GM10248 (cell line): ENCODE measurements around the gene NRIP2.

ENCODE experiments used
- CTCF ChIA-PET: fragments of 300-600 bp; sonication (Branson Sonifier 250); formaldehyde crosslinking; extraction: SDS; loops from one replicate; lab custom pipeline; 2021; ENCODE audit warnings: antibody characterized with exemption; lab: Yijun Ruan, JAX
- POLR2A ChIA-PET: fragments of 350-650 bp; sonication (Branson Sonifier 250); formaldehyde crosslinking; extraction: SDS; loops from one replicate; lab custom pipeline; 2020; ENCODE audit warnings: antibody characterized with exemption; lab: Yijun Ruan, JAX
- DNase-seq: peaks from one replicate; pipeline ENCODE4 v3.0.0; 2012; ENCODE audit errors: extremely low spot score
- CTCF ChIP-seq: IDR thresholded peaks from 2 replicates; pipeline ENCODE4 v1.5.1; 2012; ENCODE audit warnings: mild to moderate bottlenecking, low read depth; ENCODE audit errors: extremely low read depth, missing control alignments, control extremely low read depth

Gene NRIP2

GRCh38 chr12:2783936-2784600 is 50.8 kb downstream of the NRIP2 start:
- peak; percentile 85 for TF ChIP-seq CTCF
- ChIA-PET CTCF (interaction anchor here (0.6 to 4.4 kb wide), 11 partner anchors 9 to 105 kb away, joined by 3 to 19 read pairs (median 5); partner anchors contain the start of gene FKBP4), POLR2A (interaction anchor here (0.5 kb wide), 1 partner anchor 1089 kb away, joined by 4 read pairs; the partner anchor contains the start of gene PARP11)

GRCh38 chr12:2779281-2779680 is 55.6 kb downstream of the NRIP2 start:
- TF ChIP-seq CTCF, result no peak
- DNase-seq, result no peak
- CTCF ChIA-PET, result no interaction called here
- POLR2A ChIA-PET, result no interaction called here

More at GRCh38 chr12:2783936-2784600, 50.8 kb downstream of the NRIP2 start:
- peak; percentile 68 for DNase-seq

GRCh38 chr12:2776129-2776806 is 58.6 kb downstream of the NRIP2 start:
- ChIA-PET POLR2A (no interaction called here), CTCF (no interaction called here)

GRCh38 chr12:2775431-2775830 is 59.4 kb downstream of the NRIP2 start:
- POLR2A ChIA-PET, result no interaction called here
- TF ChIP-seq CTCF, result no peak
- CTCF ChIA-PET, result interaction anchor here (1.2 kb wide), 1 partner anchor 15 kb away, joined by 3 read pairs; no protein-coding TSS in a partner anchor
- DNase-seq, result no peak

More at GRCh38 chr12:2776129-2776806, 58.6 kb downstream of the NRIP2 start:
- no peak for DNase-seq
- TF ChIP-seq CTCF, result no peak
